Activated T-helper 17 cell treated with anti-CD3 and anti-CD28 coated beads, Interleukin-2, amount 50 U/mL, for 72 hours (primary cell): Measurements from ENCODE around the gene EFNA1. TPM values are rescaled to one million over a fixed set of nuclear protein-coding genes. Genes with fewer than 3 reads are reported as not detected.
A peak's percentile ranks its signal among the peaks of the same experiment; 100 is the strongest.

Experiments used
- ATAC-seq: fragments of 150-1000 bp; cut with Tn5 transposase; replicated peaks from 2 replicates; pipeline ENCODE4 v1.10.0; 2021; ENCODE audit warnings: mild to moderate bottlenecking, moderate library complexity
- H3K27ac Mint-ChIP-seq: one replicate; pipeline ENCODE4 v1.8.0; 2022; ENCODE audit warnings: mixed read lengths
- H3K27me3 Mint-ChIP-seq: one replicate; pipeline ENCODE4 v1.8.0; 2022; ENCODE audit warnings: mixed read lengths
- H3K36me3 Mint-ChIP-seq: one replicate; pipeline ENCODE4 v1.8.0; 2022; ENCODE audit warnings: low read depth, mild to moderate bottlenecking, mixed read lengths
- H3K4me1 Mint-ChIP-seq: one replicate; pipeline ENCODE4 v1.8.0; 2022; ENCODE audit warnings: mixed read lengths
- H3K4me3 Mint-ChIP-seq: one replicate; pipeline ENCODE4 v1.8.0; 2022; ENCODE audit warnings: mild to moderate bottlenecking, mixed read lengths
- H3K9me3 Mint-ChIP-seq: one replicate; pipeline ENCODE4 v1.8.0; 2022; ENCODE audit warnings: mixed read lengths
- total RNA-seq, 2 donors: library from RNA; stranded (reverse); gene quantifications; one replicate each; pipeline ENCODE4 v1.2.3, GENCODE V29; 2022

The EFNA1 gene
- total RNA-seq, 2 donors from 2014 or later = 0.48 TPM; not detected in 1

DNA sequence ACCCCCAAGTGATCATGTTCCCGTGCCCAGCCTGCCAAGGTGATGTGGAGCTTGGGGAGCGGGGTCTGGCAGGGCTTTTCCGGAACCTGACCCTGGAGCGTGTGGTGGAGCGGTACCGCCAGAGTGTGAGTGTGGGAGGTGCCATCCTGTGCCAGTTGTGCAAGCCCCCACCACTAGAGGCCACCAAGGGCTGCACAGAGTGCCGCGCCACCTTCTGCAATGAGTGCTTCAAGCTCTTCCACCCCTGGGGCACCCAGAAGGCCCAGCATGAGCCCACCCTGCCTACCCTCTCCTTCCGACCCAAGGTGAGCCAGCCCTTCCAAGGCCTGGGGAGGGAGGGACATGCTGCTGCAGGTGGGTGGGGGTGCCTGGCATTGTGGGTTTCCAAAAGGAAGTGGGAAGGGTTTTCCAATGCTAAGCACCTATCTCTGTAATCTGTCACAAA, 48.3 kb downstream of the EFNA1 start:
- no peak for ATAC-seq
- no peaks in the 10 kb centered on the region for H3K27me3 Mint-ChIP-seq
- peak overlapping the region; percentile 100 for H3K4me3 Mint-ChIP-seq
- H3K36me3 Mint-ChIP-seq = peaks cover 62% of the 10 kb centered on the region
- no peaks in the 10 kb centered on the region for H3K9me3 Mint-ChIP-seq
- no peak overlapping the region for H3K27ac Mint-ChIP-seq
- peaks cover 24% of the 10 kb centered on the region for H3K4me1 Mint-ChIP-seq

DNA sequence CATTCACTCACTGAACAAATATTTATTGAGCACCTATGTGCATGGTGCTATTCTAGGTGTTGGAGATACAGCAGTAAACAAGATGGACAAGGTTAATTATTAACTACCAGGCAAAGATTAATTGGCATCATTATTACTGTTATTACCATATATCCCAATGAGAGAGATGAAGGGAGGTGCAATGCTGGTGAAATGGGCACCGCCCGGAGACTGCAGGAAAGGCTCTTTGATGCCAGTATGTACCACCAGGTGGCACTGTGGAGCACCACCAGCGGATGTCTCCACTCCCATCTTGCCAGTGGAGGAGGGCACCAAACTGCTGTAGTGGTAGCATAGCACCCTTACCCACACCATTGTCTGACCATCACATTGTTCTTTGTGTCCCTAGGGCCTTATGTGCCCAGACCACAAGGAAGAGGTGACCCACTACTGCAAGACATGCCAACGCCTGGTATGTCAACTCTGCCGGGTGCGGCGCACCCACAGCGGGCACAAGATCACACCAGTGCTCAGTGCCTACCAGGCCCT, 48.9 kb downstream of the EFNA1 start:
- H3K4me1 Mint-ChIP-seq = peaks cover 24% of the 10 kb centered on the region
- peaks cover 55% of the 10 kb centered on the region for H3K36me3 Mint-ChIP-seq
- H3K9me3 Mint-ChIP-seq = no peaks in the 10 kb centered on the region
- H3K27me3 Mint-ChIP-seq = no peaks in the 10 kb centered on the region
- peak; percentile 42 for ATAC-seq
- peak overlapping the region; percentile 47 for H3K27ac Mint-ChIP-seq
- peak overlapping the region; percentile 100 for H3K4me3 Mint-ChIP-seq

DNA sequence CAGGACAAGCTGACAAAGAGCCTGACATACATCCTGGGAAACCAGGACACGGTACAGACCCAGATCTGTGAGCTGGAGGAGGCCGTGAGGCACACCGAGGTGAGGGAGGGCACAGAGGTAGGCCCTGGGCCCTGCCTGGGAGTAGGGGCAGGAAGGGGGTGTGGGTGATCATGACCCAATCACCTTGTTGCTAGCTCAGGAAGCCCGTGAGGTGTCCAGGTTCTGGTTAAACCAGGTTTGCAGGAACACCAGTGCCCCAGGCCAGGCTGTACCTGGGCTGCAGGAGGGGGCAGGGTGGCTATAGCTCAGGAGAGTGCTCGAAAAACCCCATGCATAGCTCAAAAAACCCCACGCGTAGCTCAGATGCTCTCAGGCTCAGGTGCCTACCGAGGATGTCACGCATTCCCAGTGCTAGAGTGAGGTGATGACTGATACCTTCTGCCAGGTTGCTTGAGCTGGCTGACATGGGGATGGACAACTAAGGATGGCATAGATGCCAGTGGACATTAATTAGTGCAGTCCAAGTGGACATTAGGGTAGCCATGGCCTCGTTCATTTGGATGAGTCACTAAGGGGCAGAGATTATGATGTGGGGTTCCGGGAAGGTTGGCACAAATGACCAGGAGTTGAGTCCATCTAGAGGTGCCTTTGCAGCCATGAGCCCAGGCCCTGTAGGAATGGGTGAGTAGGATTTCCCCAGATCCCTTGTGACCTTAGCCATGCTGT, 49.7 kb downstream of the EFNA1 start:
- ATAC-seq = no peak
- peaks cover 49% of the 10 kb centered on the region for H3K36me3 Mint-ChIP-seq
- peaks cover 19% of the 10 kb centered on the region for H3K4me1 Mint-ChIP-seq
- H3K4me3 Mint-ChIP-seq = no peak overlapping the region
- no peaks in the 10 kb centered on the region for H3K27me3 Mint-ChIP-seq
- peak overlapping the region; percentile 51 for H3K27ac Mint-ChIP-seq
- H3K9me3 Mint-ChIP-seq = no peaks in the 10 kb centered on the region

- no peak overlapping the region for H3K4me3 Mint-ChIP-seq
- H3K27ac Mint-ChIP-seq = peak overlapping the region; percentile 51
- ATAC-seq = no peak
- H3K27me3 Mint-ChIP-seq = no peaks in the 10 kb centered on the region
- no peaks in the 10 kb centered on the region for H3K9me3 Mint-ChIP-seq
- peaks cover 52% of the 10 kb centered on the region for H3K36me3 Mint-ChIP-seq
- peaks cover 19% of the 10 kb centered on the region for H3K4me1 Mint-ChIP-seq
These were observed 50.2 kb downstream of the EFNA1 start for GRCh38 chr1:155177918-155178281.

DNA sequence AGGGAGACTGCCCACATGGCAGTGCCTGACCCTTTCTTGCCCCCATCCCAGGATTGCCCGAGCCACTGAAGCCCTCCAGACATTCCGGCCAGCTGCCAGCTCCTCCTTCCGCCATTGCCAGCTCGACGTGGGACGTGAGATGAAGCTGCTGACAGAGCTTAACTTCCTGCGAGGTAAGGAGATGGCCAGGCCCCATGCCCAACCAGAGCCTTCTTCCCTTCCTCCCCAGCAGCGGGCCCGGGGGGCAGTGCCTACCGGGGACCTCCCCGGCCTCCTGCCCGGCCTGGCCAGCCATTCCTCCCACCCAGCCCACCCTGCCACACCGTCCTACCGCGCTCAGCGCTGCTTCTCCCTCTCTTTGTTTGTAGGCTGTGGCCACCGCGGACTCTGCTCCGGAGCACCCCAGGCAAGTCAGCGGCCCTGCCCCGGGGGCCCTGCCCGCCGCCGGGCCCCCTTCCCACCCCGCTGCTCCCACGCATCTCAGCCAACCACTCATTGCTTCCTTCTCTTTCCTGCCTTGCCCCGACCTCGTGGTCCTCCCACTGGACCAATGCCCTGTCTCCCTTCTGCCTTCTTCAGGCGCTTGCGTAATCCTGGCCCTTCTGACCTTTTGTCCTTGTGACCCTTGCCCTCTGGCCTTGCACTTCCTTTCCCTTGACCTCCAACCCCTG, 50.9 kb downstream of the EFNA1 start:
- no peak for ATAC-seq
- no peaks in the 10 kb centered on the region for H3K27me3 Mint-ChIP-seq
- peaks cover 18% of the 10 kb centered on the region for H3K4me1 Mint-ChIP-seq
- no peak overlapping the region for H3K4me3 Mint-ChIP-seq
- H3K36me3 Mint-ChIP-seq = peaks cover 52% of the 10 kb centered on the region
- H3K9me3 Mint-ChIP-seq = no peaks in the 10 kb centered on the region
- no peak overlapping the region for H3K27ac Mint-ChIP-seq

DNA sequence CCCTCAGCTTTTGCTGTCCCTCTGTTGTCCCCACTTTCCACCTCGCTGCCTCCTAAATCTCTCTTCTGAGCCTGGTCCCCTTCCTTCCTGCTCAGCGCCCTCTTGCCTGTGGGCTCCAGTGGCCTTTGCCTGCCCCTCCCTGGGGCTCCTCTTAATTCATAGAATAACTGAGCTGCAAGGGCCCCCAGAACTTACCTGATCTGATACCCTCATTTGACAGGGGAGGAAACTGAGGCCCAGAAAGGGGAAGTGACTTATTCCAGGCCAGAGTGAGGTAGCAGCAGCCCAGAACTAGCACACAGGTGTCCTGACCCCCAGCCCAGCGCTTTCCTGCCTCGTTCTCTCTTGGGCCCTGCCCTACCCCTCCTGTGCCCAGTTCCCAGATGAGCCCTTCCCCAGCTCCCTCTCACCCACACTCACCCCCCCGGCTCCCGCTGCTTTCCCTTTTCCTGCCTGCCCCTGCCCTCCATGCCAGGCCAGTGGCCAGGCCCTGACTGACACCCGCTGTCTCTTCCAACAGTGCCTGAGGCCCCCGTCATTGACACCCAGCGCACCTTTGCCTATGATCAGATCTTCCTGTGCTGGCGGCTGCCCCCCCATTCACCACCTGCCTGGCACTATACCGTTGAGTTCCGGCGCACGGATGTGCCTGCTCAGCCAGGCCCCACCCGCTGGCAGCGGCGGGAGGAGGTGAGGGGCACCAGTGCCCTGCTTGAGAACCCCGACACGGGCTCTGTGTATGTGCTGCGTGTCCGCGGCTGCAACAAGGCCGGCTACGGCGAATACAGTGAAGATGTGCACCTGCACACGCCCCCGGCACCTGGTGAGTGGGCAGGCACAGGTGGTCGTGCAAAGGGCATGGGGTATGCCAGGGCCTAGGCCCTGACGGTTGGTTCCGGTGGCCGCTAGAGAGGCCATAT, 51.7 kb downstream of the EFNA1 start:
- no peak overlapping the region for H3K27ac Mint-ChIP-seq
- H3K36me3 Mint-ChIP-seq = peaks cover 48% of the 10 kb centered on the region
- no peak overlapping the region for H3K4me3 Mint-ChIP-seq
- ATAC-seq = no peak
- H3K4me1 Mint-ChIP-seq = peaks cover 13% of the 10 kb centered on the region
- no peaks in the 10 kb centered on the region for H3K9me3 Mint-ChIP-seq
- H3K27me3 Mint-ChIP-seq = no peaks in the 10 kb centered on the region

DNA sequence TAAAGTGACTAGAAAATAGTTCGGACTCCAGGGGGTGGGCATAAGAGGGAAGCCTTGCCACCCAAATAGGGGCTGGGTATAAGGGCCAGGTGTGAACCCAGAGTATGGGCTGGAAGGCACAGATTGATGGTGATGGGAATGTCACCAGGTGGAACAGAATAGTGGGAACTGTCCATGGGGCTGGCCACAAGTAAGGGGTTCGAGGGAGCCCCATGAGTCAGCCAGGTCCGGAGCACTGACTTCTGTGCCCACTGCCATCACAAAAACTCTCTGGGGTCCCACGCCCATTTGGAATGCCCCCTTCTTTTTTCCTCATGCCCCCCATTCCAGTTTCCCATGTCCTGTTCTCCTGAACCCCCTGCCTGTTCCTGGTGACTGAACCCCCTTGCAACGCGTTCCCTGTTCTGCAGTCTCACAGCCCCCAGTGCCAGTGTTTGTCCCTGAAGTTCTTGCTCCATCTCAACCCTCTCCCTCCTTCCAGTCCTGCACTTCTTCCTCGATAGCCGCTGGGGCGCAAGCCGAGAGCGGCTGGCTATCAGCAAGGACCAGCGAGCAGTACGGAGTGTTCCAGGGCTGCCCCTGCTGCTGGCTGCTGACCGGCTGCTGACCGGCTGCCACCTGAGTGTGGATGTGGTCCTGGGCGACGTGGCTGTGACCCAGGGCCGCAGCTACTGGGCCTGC, 53.8 kb downstream of the EFNA1 start:
- no peak overlapping the region for H3K27ac Mint-ChIP-seq
- H3K4me3 Mint-ChIP-seq = no peak overlapping the region
- peaks cover 46% of the 10 kb centered on the region for H3K36me3 Mint-ChIP-seq

DNA sequence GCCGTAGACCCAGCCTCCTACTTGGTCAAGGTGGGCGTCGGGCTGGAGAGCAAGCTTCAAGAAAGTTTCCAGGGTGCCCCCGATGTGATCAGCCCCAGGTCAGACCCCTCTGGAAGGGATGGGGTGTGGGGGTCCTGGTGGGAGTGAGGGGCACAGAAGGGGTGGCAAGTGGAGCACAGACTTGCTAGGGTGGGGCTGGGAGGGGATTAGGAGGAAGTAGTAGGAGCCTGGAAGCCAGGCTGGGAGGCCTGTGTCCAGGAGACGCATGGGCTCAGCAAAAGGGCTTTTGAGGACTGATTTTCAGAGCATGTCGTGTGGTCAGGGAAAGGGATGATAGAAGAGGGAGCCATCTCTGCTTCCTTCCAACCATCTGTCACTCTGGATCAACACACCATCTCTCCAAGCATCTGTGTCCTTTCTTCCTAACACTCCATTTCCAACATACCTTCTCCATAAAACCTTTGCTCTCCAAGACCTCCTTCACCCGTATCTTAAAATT, 54.4 kb downstream of the EFNA1 start:
- Mint-ChIP-seq H3K4me1 (peaks cover 8% of the 10 kb centered on the region), H3K27me3 (no peaks in the 10 kb centered on the region), H3K4me3 (no peak overlapping the region), H3K9me3 (no peaks in the 10 kb centered on the region), H3K27ac (no peak overlapping the region), H3K36me3 (peaks cover 40% of the 10 kb centered on the region)
- ATAC-seq = no peak

More for the DNA sequence above, 53.8 kb downstream of the EFNA1 start:
- peaks cover 9% of the 10 kb centered on the region for H3K4me1 Mint-ChIP-seq
- ATAC-seq = no peak
- H3K27me3 Mint-ChIP-seq = no peaks in the 10 kb centered on the region
- no peaks in the 10 kb centered on the region for H3K9me3 Mint-ChIP-seq

DNA sequence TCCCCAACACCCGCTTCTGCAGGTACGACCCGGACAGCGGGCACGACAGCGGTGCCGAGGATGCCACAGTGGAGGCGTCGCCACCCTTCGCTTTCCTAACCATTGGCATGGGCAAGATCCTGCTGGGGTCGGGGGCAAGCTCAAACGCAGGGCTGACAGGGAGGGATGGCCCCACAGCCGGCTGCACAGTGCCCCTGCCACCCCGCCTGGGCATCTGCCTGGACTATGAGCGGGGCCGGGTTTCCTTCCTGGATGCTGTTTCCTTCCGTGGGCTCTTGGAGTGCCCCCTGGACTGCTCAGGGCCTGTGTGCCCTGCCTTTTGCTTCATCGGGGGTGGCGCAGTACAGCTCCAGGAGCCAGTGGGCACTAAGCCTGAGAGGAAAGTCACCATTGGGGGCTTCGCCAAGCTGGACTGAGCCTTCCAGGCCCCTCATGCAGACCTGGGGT, 56.1 kb downstream of the EFNA1 start:
- H3K4me3 Mint-ChIP-seq = no peak overlapping the region
- H3K27ac Mint-ChIP-seq = no peak overlapping the region
- no peak for ATAC-seq
- no peaks in the 10 kb centered on the region for H3K9me3 Mint-ChIP-seq
- peaks cover 16% of the 10 kb centered on the region for H3K4me1 Mint-ChIP-seq
- no peaks in the 10 kb centered on the region for H3K27me3 Mint-ChIP-seq
- peaks cover 28% of the 10 kb centered on the region for H3K36me3 Mint-ChIP-seq

DNA sequence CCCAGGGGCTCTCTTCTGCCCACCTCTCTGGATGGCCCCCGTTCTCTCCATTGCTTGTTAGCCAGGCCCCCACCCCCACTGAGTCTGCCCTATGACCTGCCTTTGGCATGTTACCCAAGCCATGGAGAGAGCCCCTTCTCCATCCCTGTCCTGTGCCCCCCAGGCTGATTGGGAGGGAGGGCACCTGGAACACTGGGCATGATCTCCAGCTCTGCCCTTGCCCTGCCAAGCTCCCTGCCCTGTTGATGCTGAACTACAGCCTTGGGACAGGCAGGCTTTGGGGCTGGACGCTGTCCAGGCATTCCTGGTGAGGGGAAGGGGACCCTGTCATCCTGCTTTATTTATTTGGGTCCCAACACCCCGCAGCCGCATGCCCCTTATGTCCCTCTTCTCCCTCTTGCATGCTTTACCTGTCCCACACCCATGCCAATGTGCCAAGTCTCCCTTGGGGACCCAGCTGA, 56.7 kb downstream of the EFNA1 start:
- Mint-ChIP-seq H3K36me3 (peaks cover 22% of the 10 kb centered on the region), H3K4me1 (peaks cover 16% of the 10 kb centered on the region), H3K27me3 (no peaks in the 10 kb centered on the region), H3K27ac (peak overlapping the region; percentile 79), H3K4me3 (no peak overlapping the region), H3K9me3 (no peaks in the 10 kb centered on the region)
- ATAC-seq = no peak

Other genes with a start within 250 kb of the EFNA1 start
- 10 to 100 TPM; 38.6 to 66.9 TPM for gene PMVK, start 191.2 kb upstream of the EFNA1 start, total RNA-seq
- gene PBXIP1, start 171.8 kb upstream of the EFNA1 start, total RNA-seq = 100 to 1,000 TPM in 1 of 2 donors, 10 to 100 TPM in 1; 61.9 to 118 TPM
- 10 to 100 TPM; 35.6 to 39.2 TPM for gene PYGO2, start 166.1 kb upstream of the EFNA1 start, total RNA-seq
- gene SHC1, start 157.1 kb upstream of the EFNA1 start, total RNA-seq = 10 to 100 TPM; 60.9 to 62.0 TPM
- 100 to 1,000 TPM; 162 to 188 TPM for gene CKS1B, start 153.2 kb upstream of the EFNA1 start, total RNA-seq
- gene FLAD1, start 144.5 kb upstream of the EFNA1 start, total RNA-seq = 10 to 100 TPM; 34.6 to 68.3 TPM
- gene LENEP, start 134.3 kb upstream of the EFNA1 start, total RNA-seq = under 1 TPM; 0.77 to 0.97 TPM
- 100 to 1,000 TPM in 1 of 2 donors, 10 to 100 TPM in 1; 94.5 to 140 TPM for gene ZBTB7B, start 125.1 kb upstream of the EFNA1 start, total RNA-seq
- gene DCST2, start 94.1 kb upstream of the EFNA1 start, total RNA-seq = 1 to 10 TPM in 1 of 2 donors, under 1 TPM in 1; 0.67 to 2.2 TPM
- gene DCST1, start 94.1 kb upstream of the EFNA1 start, total RNA-seq = not detected
- 10 to 100 TPM; 53.2 to 86.6 TPM for gene ADAM15, start 76.6 kb upstream of the EFNA1 start, total RNA-seq
- gene EFNA4, start 64.1 kb upstream of the EFNA1 start, total RNA-seq = 1 to 10 TPM; 4.6 to 7.0 TPM
- 10 to 100 TPM in 1 of 2 donors, 1 to 10 TPM in 1; 4.1 to 10.8 TPM for gene EFNA3, start 49.0 kb upstream of the EFNA1 start, total RNA-seq
- gene SLC50A1, start 8.0 kb downstream of the EFNA1 start, total RNA-seq = 10 to 100 TPM; 42.8 to 47.3 TPM
- gene DPM3, start 12.7 kb downstream of the EFNA1 start, total RNA-seq = 10 to 100 TPM; 29.4 to 40.6 TPM
- 100 to 1,000 TPM; 108 to 166 TPM for gene KRTCAP2, start 45.4 kb downstream of the EFNA1 start, total RNA-seq
- 10 to 100 TPM; 10.6 to 16.6 TPM for gene TRIM46, start 46.0 kb downstream of the EFNA1 start, total RNA-seq
- 10 to 100 TPM; 11.8 to 26.8 TPM for gene THBS3, start 80.0 kb downstream of the EFNA1 start, total RNA-seq
- 10 to 100 TPM; 31.3 to 59.9 TPM for gene MTX1, start 80.8 kb downstream of the EFNA1 start, total RNA-seq
- gene ENTREP3, start 127.6 kb downstream of the EFNA1 start, total RNA-seq = 10 to 100 TPM; 20.7 to 32.1 TPM
- 100 to 1,000 TPM in 1 of 2 donors, 10 to 100 TPM in 1; 84.0 to 123 TPM for gene SCAMP3, start 134.5 kb downstream of the EFNA1 start, total RNA-seq
- 100 to 1,000 TPM in 1 of 2 donors, 10 to 100 TPM in 1; 87.7 to 131 TPM for gene CLK2, start 145.6 kb downstream of the EFNA1 start, total RNA-seq
- 1 to 10 TPM; 4.1 to 6.0 TPM for gene HCN3, start 149.6 kb downstream of the EFNA1 start, total RNA-seq
- gene PKLR, start 173.6 kb downstream of the EFNA1 start, total RNA-seq = not detected
- gene FDPS, start 181.0 kb downstream of the EFNA1 start, total RNA-seq = 100 to 1,000 TPM; 319 to 371 TPM
- 10 to 100 TPM; 22.3 to 30.0 TPM for gene RUSC1, start 193.0 kb downstream of the EFNA1 start, total RNA-seq